HG03432 (cell line): Measurements from ENCODE around the gene SIN3B.
"Not testable (repeated sequence)": the region's sequence is repeated elsewhere in the genome, so short reads cannot be mapped to it uniquely, and the experiment has no call there.

Source experiments
- ATAC-seq: cut with Tn5 transposase; IDR thresholded peaks from one replicate; pipeline ENCODE4 v1.9.1; 2021; ENCODE audit warnings: mild to moderate bottlenecking, moderate library complexity; ENCODE audit not compliant: unreplicated experiment

SIN3B gene

DNA sequence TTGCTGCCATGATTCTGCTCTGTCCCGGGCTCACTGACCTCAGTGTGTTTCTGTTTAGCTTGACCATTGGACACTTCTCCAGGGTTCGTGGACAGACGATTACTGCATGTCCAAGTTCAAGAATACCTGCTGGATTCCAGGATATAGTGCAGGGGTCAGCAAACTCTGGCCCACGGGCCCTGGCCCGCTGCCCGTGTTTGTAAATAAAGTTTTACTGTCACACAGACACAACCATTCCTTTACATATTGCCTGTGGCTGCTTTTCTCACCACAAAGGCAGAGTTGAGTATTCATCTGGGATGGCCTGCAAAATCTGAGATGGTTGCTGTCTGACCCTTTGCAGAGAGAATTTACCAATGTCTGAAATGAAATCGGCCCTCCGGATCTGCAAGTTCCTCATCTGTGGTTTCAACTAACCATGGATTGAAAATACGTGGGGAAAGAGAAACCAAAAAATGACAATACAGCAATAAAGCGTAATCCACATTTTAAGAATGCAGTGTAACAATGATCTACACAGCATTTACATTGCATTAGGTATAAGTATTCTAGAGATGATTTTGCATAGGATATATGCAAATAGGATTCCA is 33.7 kb downstream of the SIN3B start:
- no peak for ATAC-seq

DNA sequence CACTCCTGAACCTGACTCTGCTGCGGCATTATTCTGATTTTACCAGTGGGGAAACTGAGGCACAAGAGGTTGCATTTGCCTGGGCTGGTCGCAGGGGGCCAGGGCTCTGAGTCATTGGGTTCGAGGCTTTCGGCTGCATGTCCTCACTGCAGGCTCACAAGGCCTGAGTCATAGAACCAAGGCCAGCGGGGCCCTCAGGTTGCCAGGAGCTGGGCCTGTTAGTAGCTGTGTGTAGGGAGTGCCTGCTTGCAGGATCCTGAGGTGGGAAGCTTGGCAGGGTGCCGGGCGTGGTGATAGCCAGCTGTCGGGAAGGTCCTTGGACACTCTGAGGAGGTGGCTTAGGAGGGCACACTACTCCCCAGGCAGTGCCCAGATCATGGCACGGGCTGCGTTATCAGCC is 38.0 kb downstream of the SIN3B start:
- no peak for ATAC-seq

DNA sequence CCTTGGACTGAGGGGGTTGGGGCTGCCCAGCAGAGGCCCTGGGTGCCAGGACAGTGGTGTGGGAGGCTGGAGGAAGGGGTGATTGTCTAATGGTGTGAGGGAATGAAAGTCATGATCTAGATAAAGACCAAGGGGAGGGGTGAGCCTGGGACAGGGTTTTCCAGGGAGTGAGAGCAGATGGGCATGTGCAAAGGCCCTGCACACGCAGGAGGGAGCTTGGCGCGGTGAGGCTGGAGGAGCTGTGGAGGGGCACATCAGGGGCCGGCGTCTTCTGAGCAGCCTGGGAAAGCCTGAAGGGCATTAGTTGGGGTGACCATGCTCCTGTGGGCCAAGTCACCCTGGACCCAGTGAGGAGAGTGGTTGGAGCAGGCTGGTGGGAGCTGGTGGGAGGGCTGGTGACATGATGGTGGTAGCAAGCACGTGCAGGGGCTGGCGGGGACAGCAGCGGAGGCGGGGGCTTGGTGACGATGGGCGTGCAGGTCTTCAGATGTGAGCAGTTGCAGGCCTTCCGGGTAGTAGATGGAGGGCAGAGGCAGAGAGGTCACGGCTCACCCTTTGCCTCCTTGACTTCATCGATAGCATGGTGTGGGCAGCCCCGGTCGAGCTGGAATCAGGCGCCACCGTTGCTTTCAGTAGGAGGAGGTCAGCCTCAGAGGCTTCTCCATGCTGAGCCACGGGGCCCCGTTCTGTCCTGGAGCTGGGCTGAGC is 39.4 kb downstream of the SIN3B start:
- ATAC-seq: no peak

DNA sequence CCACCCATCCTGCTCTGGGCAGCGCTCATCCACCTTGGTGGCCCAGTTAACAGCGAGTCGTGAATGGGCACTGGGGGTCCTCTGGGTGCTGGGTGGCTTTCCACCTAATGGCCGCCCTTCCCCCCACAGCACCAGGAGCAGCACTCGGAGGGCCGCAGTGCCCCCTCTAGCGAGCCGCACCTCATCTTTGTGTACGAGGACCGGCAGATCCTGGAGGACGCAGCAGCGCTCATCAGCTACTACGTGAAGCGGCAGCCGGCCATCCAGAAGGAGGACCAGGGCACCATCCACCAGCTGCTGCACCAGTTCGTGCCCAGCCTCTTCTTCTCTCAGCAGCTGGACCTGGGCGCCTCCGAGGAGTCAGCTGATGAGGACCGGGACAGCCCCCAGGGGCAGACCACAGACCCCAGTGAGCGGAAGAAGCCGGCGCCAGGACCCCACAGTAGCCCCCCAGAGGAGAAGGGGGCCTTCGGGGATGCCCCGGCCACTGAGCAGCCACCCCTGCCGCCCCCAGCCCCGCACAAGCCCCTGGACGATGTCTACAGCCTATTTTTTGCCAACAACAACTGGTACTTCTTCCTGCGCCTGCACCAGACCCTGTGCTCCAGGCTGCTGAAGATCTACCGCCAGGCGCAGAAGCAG is 40.3 kb downstream of the SIN3B start:
- ATAC-seq: no peak

DNA sequence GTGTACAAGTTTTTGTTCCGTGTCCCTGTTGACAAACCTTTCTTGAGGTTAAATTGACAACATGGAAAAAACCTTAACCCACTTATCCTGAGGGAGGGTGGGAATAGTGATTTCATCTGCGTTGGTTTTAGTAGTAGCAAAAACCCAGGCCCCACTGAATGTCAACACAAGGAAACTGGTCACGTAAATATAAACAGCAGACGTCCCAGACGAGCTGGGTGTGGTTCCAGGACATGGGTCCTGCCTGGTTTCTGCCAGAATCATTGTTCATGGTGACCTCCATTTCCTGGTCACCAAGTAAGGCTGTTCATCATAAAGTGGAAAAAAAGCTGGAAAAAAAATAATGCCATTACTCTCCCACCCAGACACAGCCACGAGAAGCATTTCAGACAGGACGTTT is 42.7 kb downstream of the SIN3B start:
- no peak for ATAC-seq

DNA sequence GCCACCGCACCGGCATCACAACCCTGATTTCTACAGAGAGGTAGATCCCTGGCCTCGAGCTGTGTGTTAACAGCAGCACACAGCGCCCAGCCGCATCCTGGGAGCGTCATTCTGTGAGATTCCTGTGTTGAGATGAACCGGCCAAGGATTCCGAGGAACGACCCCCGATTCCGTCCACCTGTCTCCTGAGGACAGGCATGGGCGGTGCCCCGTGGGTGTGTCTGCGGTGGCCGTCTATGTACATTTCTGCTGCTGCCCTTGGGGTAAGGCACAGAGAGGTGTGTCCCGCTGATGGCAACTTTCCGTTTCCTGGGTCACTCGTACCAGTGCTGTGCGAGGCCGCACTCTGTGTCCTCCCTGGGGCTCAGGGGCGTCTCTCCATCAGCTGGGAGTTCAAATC is 43.5 kb downstream of the SIN3B start:
- no peak for ATAC-seq

DNA sequence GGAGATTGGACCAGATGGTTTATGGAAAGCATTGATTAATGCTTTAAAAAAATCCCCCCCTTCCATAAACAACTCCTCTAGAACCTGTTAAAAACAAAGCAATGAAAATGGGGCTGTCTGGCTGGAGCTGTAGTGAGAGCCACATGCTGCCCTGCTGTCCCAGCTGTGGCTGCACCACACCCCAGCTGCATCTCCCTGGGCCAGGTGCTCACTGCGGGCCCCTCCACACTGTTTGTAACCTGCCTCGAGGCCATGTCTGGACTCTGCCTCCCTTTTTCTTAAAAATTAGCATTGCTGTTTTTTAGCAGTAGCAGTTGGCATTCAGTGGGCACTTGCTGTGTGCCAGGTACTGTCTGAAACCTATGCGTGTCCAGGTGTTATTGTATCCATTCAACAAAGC is 44.4 kb downstream of the SIN3B start:
- ATAC-seq: no peak

DNA sequence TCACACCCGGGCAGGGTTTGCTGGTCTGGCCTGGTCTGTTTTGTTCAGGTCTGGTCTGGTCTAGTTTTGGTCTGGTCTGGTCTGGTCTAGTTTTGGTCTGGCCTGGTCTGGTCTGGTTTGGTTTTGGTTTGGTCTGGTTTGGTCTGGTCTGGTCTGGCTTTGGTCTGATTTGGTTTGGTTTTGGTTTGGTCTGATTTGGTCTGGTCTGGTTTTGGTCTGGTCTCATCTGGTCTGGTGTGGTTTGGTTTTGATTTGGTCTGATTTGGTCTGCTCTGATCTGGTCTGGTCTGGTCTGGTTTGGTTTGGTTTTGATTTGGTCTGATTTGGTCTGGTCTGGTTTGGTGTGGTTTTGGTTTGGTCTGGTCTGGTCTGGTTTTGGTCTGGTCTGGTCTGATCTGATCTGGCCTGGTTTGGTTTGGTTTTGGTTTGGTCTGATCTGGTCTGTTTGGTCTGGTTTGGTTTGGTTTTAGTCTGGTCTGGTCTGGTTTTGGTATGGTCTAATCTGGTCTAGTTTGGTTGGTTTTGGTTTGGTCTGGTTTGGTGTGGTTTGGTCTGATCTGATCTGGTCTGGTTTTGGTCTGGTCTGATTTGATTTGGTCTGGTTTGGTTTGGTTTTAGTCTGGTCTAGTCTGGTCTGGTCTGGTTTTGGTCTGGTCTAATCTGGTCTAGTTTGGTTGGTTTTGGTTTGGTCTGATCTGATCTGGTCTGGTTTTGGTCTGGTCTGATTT is 45.2 kb downstream of the SIN3B start:
- ATAC-seq: no peak

DNA sequence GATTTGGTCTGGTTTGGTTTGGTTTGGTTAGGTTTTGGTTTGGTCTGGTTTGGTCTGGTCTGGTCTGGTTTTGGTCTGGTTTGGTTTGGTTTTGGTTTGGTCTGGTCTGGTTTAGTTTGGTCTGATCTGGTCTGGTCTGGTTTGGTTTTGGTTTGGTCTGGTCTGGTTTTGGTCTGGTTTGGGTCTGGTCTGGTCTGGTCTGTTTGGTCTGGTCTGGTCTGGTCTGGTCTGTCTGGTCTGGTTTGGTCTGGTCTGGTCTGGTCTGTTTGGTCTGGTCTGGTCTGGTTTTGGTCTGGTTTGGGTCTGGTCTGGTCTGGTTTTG is 45.7 kb downstream of the SIN3B start:
- not testable (repeated sequence) for ATAC-seq

DNA sequence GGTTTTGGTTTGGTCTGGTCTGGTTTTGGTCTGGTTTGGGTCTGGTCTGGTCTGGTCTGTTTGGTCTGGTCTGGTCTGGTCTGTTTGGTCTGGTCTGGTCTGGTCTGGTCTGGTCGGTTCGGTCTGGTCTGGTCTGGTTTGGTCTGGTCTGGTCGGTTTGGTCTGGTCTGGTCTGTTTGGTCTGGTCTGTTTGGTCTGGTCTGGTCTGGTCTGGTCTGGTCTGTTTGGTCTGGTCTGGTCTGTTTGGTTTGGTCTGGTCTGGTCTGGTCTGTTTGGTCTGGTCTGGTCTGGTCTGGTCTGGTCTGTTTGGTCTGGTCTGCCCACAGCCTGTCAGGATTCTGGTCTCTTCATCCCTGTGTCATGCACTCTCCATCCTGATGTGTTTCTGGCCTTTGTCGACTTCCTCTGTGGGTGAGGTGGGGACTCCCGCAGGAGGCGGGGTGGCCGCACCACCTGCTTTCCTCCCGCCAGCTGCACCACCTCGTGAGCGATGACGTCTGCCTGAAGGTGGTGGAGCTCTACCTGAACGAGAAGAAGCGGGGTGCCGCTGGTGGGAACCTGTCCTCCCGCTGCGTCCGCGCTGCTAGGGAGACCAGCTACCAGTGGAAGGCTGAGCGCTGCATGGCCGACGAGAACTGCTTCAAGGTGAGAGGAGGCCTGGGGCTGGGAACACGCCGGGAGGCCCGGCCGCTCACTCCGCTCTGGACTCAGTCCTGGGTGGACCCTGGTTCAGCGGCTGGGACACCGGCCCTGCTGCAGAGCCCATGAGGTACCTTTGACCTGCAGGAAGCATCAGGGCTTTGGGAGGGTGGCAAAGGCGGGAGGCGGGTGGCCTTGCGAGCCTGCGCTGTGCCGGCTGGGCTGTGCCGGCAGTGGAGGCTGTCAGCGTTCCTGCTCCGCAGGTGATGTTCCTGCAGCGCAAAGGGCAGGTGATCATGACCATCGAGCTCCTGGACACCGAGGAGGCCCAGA is 46.7 kb downstream of the SIN3B start:
- ATAC-seq: no peak

DNA sequence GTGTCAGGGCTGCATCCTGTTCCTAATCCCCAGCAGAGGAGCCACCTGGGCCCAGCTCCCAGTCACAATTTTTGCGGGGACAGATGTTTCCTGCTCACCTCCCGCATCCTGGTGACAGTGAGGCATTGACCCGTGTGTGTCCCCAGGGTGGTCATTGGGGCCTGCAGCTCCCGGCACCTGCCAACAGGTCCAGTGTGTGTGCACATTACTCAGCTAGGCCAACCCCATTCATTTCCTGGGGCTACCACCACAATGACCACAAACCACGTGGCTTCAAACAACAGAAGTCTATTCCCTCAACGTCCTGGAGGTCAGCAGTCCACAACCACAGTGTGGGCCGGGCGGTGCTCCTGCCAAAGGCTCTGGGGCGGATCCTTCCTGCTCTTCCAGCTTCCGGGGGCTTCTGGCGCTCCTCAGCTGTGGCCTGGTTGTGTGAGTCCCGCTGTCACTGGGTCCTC is 47.7 kb downstream of the SIN3B start:
- no peak for ATAC-seq

DNA sequence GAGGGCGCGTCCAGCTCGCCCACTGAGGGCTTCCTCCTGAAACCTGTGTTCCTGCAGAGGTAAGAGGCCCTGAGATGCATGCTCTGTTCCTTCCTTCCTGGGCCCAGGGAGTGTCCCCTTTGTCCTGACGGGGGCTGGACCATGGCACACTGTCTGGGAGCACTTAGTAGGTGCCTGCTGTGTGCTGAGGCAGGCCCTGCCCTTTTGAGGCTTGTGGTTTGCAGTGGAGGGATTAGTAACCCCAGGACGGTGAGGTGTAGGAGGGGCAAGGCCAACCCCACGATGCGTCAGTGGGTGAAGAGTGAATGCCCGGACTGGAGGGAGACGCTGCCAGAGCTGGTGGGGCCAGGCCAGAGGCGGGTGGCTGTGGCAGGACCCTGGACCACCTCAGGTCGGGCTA is 48.4 kb downstream of the SIN3B start:
- no peak for ATAC-seq

DNA sequence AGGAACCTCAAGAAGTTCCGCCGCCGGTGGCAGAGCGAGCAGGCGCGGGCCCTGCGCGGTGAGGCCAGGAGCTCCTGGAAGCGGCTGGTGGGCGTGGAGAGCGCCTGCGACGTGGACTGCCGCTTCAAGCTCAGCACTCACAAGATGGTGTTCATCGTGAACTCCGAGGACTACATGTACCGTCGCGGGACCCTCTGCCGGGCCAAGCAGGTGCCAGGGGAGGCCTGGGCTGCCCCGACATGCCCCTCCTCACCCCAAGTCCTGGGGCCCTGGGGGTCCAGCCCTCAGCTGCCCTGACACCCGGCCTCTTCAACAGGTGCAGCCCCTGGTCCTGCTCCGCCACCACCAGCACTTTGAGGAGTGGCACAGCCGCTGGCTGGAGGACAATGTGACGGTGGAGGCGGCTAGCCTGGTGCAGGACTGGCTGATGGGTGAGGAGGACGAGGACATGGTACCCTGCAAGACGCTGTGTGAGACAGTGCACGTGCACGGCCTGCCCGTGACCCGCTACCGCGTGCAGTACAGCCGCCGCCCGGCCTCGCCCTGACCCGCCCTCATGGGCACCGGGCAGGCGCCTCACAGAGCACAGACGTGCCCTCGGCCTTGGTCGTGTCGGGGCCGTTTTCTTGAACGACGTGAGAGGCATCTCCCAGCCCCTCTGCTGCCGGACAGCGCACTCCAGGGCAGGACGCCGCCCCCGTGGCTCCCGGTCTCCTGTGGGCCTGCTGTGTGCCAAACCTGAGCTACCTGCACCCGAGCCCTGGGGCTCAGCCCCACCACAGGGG is 49.2 kb downstream of the SIN3B start:
- no peak for ATAC-seq

DNA sequence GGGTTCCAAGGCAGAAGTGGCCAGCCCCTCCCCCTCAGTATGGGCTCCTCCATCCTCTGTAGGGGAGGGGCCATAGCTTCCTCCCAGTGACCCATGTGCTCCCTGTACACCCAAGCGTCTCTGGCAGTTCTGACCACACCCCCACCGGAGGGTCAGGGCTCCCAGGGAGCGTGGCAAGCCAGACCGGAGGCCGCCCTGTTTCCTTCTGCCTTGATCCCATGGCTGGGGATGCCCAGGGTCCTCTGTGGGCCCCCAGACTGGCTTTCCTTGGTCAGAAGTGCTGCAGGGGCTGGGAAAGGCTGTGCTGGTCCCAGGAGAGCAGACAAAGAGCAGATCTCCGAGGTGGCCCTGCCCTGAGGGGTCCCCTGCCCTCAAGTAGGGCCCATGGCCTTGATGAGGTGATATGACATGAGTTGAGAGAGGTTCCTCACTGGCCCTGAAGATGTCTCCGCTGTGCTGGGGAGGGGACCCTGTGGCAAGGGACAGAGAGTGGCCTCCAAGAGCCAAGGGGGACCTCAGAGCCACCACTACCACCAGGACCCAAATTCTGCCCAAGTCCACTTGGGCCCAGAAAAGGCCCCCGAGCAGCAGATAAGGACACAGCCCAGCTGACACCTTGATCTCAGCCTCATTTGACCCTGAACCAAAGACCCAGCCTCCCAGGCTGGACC is 51.8 kb downstream of the SIN3B start:
- no peak for ATAC-seq

DNA sequence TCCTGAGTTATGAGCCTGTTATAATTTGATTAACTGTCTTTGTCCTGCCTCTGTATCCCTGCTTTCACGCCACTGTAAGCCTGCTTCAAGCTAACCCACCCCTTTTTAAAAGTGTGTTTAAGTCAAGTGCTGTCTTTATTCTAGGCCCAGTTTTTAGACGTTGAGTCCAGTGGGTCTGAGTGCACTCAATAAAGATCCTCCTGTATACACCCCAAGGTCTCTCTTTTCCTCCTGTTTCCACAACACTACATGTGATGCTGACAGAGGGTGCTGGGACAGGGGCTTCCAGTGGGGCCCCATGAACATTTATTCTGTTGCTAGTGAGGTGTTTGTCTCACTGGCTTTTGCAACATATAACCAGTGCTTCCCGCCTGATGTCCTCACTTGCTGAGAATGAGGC is 52.9 kb downstream of the SIN3B start:
- no peak for ATAC-seq

DNA sequence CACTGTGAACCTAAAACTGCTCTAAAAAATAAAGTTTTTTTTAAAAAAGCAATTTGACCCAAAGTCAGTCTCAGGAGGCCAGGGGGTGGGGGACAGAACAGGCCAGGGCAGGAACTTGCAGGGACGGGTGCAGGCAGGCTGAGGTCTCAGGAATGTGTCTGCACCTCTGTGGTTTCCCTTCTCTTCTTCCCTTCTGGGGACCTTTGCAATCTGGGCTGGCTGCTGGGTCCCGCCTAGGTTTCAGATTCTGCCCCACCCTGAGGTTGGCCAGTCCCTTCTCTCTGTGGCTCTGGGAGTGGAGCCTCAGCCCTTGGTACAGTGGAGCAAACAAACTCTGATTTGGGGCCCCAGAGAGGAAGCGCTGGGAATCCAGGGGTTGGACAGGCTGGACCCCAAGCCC is 54.3 kb downstream of the SIN3B start:
- no peak for ATAC-seq

DNA sequence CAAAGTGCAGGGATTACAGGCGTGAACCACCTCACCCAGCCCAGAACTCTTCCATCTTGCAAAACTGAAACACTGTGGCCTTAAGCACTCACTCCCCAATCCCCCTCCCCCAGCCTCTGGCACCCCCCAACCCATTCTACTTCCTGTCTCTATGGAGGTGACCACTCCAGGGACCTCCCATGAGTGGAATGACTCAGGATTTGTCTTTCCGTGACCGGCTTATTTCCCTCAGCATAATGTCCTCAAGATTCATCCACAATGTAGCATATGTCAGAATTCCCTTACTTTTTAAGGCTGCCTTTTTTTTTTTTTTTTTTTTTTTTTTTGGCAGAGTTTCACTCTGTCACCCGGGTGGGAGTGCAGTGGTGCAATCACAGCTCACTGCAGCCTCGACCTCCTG is 56.0 kb downstream of the SIN3B start:
- no peak for ATAC-seq

DNA sequence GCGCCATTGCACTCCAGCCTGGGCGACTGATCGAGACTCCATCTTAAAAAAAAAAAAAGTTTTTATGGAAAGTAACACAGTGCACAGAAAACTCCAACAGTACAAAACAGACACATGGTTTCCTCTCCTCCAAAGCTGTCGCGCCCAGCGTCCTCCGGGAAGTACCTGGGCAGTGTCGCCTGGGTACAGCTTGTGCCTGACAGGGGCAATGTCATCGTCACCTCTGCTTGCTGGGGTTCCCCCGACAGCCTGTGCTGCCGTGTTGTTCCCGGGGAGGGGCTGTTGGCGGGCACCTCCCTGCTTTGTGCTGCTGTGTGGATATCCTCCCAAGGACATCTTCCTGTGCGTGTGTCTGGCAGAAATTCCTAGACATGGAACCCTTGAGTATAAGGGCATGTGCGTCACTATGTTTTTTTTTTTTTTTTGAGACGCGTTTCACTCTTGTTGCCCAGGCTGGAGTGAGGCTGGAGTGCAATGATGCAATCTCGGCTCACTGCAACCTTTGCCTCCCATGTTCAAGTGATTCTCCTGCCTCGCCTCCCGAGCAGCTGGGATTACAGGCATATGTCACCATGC is 57.2 kb downstream of the SIN3B start:
- no peak for ATAC-seq
